GM12878 (cell line): Measurements from ENCODE around the gene TYSND1.
"Not testable (repeated sequence)": the region's sequence is repeated elsewhere in the genome, so short reads cannot be mapped to it uniquely, and the experiment has no call there.

Source experiments
- BHLHE40 ChIP-seq, 2 experiments: fragments of 450-650 bp in 1 of 2; IDR thresholded peaks; 2 replicates each; pipeline ENCODE4 v1.6.1; 2011 to 2017; ENCODE audit warnings: low read depth in 2 of 2, borderline replicate concordance in 1 of 2, improper control_type of control experiment in 1 of 2, low read length in 1 of 2, mild to moderate bottlenecking in 1 of 2
- CEBPB ChIP-seq, 2 experiments: fragments of 150-350 bp in 1 of 2; IDR thresholded peaks; 2 replicates each; pipeline ENCODE4 v1.6.1; 2012 to 2014; ENCODE audit warnings: low read depth in 2 of 2, low read length in 2 of 2, borderline replicate concordance in 1 of 2, inconsistent platforms in 1 of 2
- EP300 ChIP-seq, 2 experiments: fragments of 150-350 bp in 1 of 2; IDR thresholded peaks; 2 replicates each; pipeline ENCODE4 v1.6.1; 2011 to 2012; ENCODE audit warnings: low read depth in 2 of 2, low read length in 2 of 2, borderline replicate concordance in 1 of 2, improper control_type of control experiment in 1 of 2, inconsistent platforms in 1 of 2; ENCODE audit not compliant: control insufficient read depth in 1 of 2
- IKZF1 ChIP-seq: fragments of 450-650 bp; conservative IDR thresholded peaks from 2 replicates; pipeline ENCODE4 v1.6.1; 2017; ENCODE audit warnings: antibody characterized with exemption, mild to moderate bottlenecking
- POLR2AphosphoS5 ChIP-seq: IDR thresholded peaks from 2 replicates; pipeline ENCODE4 v1.6.1; 2011; ENCODE audit warnings: mild to moderate bottlenecking, low read length, inconsistent platforms
- RAD21 ChIP-seq: IDR thresholded peaks from 2 replicates; pipeline ENCODE4 v1.6.1; 2011; ENCODE audit warnings: mild to moderate bottlenecking, low read depth, low read length, moderate library complexity; ENCODE audit not compliant: insufficient read depth
- SIN3A ChIP-seq: IDR thresholded peaks from 2 replicates; pipeline ENCODE4 v1.6.1; 2012; ENCODE audit warnings: low read depth, low read length, improper control_type of control experiment
- TAF1 ChIP-seq: IDR thresholded peaks from 2 replicates; pipeline ENCODE4 v1.6.1; 2011; ENCODE audit warnings: mild to moderate bottlenecking, low read depth, low read length, borderline replicate concordance
- TF ChIP-seq, protein P1 (sequence below): IDR thresholded peaks from 2 replicates; pipeline ENCODE4 v1.6.1; 2012; ENCODE audit warnings: mild to moderate bottlenecking, low read depth, low read length
- TF ChIP-seq, protein P2 (sequence below), 3 experiments: IDR thresholded peaks in 2 of 3; conservative IDR thresholded peaks in 1 of 3; 2 replicates each; pipeline ENCODE4 v1.5.1; 2011; ENCODE audit warnings: low read depth in 3 of 3, low read length in 3 of 3, mild to moderate bottlenecking in 3 of 3, control low read depth in 2 of 3, moderate library complexity in 2 of 3, inconsistent platforms in 1 of 3, mixed read lengths in 1 of 3; ENCODE audit not compliant: control insufficient read depth in 2 of 3, insufficient read depth in 1 of 3; ENCODE audit errors: extremely low read depth in 1 of 3
- TF ChIP-seq, protein P3 (sequence below): fragments of 450-650 bp; IDR thresholded peaks from 2 replicates; pipeline ENCODE4 v1.6.1; 2017; ENCODE audit warnings: mild to moderate bottlenecking
- TF ChIP-seq, protein P4 (sequence below): IDR thresholded peaks from 2 replicates; pipeline ENCODE4 v1.6.1; 2011; ENCODE audit warnings: mild to moderate bottlenecking, low read depth, low read length, moderate library complexity; ENCODE audit not compliant: insufficient replicate concordance

DNA sequence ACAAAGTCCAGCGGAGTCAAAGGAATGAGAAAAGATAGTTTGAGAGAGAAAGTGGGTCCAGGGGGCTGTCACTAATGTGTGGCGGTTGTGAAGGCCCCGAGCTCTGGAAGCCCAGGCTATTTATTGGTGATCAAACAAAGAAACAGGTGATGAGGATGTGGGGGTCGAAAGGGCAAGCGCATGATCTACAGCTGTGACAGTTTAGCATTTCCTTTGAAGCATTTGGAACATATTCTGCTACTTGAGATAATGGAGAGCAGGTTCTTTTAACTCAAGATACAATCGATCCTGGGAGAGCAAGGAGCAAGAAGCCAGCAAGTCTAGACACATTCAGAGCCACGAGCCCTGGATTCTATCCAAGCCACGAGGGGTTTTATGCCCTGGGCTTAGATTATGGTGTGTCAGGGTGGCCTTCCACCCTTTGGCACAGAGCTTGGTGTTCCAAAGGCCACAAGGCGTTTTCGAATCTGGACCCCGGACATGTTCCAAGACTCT, 45.4 kb downstream of the TYSND1 start:
- not testable (repeated sequence) for TF ChIP-seq EP300 (IDR thresholded peaks at IDR 0.05; ENCODE audit: borderline replicate concordance in 1 of 2, control insufficient read depth in 1 of 2, low read depth in 2 of 2, low read length in 2 of 2); BHLHE40 (IDR thresholded peaks at IDR 0.05; ENCODE audit: borderline replicate concordance in 1 of 2, low read depth in 2 of 2, low read length in 1 of 2); POLR2AphosphoS5; IKZF1; CEBPB (IDR thresholded peaks at IDR 0.05; ENCODE audit: borderline replicate concordance in 1 of 2, low read depth in 2 of 2, low read length in 2 of 2); RAD21; SIN3A; TAF1
- TF ChIP-seq, protein P1, sequence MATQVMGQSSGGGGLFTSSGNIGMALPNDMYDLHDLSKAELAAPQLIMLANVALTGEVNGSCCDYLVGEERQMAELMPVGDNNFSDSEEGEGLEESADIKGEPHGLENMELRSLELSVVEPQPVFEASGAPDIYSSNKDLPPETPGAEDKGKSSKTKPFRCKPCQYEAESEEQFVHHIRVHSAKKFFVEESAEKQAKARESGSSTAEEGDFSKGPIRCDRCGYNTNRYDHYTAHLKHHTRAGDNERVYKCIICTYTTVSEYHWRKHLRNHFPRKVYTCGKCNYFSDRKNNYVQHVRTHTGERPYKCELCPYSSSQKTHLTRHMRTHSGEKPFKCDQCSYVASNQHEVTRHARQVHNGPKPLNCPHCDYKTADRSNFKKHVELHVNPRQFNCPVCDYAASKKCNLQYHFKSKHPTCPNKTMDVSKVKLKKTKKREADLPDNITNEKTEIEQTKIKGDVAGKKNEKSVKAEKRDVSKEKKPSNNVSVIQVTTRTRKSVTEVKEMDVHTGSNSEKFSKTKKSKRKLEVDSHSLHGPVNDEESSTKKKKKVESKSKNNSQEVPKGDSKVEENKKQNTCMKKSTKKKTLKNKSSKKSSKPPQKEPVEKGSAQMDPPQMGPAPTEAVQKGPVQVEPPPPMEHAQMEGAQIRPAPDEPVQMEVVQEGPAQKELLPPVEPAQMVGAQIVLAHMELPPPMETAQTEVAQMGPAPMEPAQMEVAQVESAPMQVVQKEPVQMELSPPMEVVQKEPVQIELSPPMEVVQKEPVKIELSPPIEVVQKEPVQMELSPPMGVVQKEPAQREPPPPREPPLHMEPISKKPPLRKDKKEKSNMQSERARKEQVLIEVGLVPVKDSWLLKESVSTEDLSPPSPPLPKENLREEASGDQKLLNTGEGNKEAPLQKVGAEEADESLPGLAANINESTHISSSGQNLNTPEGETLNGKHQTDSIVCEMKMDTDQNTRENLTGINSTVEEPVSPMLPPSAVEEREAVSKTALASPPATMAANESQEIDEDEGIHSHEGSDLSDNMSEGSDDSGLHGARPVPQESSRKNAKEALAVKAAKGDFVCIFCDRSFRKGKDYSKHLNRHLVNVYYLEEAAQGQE, result not testable (repeated sequence)
- TF ChIP-seq, protein P2, sequence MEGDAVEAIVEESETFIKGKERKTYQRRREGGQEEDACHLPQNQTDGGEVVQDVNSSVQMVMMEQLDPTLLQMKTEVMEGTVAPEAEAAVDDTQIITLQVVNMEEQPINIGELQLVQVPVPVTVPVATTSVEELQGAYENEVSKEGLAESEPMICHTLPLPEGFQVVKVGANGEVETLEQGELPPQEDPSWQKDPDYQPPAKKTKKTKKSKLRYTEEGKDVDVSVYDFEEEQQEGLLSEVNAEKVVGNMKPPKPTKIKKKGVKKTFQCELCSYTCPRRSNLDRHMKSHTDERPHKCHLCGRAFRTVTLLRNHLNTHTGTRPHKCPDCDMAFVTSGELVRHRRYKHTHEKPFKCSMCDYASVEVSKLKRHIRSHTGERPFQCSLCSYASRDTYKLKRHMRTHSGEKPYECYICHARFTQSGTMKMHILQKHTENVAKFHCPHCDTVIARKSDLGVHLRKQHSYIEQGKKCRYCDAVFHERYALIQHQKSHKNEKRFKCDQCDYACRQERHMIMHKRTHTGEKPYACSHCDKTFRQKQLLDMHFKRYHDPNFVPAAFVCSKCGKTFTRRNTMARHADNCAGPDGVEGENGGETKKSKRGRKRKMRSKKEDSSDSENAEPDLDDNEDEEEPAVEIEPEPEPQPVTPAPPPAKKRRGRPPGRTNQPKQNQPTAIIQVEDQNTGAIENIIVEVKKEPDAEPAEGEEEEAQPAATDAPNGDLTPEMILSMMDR (IDR thresholded peaks at IDR 0.05 in 2 of 3, conservative IDR thresholded peaks at IDR 0.05 in 1 of 3; ENCODE audit: control insufficient read depth in 2 of 3, extremely low read depth in 1 of 3, insufficient read depth in 1 of 3, low read depth in 3 of 3, low read length in 3 of 3), result not testable (repeated sequence)
- TF ChIP-seq, protein P3, sequence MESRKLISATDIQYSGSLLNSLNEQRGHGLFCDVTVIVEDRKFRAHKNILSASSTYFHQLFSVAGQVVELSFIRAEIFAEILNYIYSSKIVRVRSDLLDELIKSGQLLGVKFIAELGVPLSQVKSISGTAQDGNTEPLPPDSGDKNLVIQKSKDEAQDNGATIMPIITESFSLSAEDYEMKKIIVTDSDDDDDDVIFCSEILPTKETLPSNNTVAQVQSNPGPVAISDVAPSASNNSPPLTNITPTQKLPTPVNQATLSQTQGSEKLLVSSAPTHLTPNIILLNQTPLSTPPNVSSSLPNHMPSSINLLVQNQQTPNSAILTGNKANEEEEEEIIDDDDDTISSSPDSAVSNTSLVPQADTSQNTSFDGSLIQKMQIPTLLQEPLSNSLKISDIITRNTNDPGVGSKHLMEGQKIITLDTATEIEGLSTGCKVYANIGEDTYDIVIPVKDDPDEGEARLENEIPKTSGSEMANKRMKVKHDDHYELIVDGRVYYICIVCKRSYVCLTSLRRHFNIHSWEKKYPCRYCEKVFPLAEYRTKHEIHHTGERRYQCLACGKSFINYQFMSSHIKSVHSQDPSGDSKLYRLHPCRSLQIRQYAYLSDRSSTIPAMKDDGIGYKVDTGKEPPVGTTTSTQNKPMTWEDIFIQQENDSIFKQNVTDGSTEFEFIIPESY, result not testable (repeated sequence)
- TF ChIP-seq, protein P4, sequence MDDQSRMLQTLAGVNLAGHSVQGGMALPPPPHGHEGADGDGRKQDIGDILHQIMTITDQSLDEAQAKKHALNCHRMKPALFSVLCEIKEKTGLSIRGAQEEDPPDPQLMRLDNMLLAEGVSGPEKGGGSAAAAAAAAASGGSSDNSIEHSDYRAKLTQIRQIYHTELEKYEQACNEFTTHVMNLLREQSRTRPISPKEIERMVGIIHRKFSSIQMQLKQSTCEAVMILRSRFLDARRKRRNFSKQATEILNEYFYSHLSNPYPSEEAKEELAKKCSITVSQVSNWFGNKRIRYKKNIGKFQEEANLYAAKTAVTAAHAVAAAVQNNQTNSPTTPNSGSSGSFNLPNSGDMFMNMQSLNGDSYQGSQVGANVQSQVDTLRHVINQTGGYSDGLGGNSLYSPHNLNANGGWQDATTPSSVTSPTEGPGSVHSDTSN, result not testable (repeated sequence)
